ENCODE data around the gene NTSR1.

The NTSR1 gene

GRCh38 chr20:62701161-62702012 lies 7.2 kb upstream of the NTSR1 start:
- DNase-seq (ENCODE audit: low read depth): no peak
- no peak for TF ChIP-seq CTCF (IDR thresholded peaks at IDR 0.05; ENCODE audit: low read depth, low read length, missing control alignments)
- in situ Hi-C loops (cut with HindIII; ENCODE audit: low sequenced_read_pairs): no loop called here
- H3K4me3 ChIP-seq (ENCODE audit: low read depth, low read length): no peak overlapping the region

- H3K4me3 ChIP-seq (ENCODE audit: low read depth, low read length): no peak overlapping the region
- DNase-seq (ENCODE audit: low read depth): no peak
- TF ChIP-seq CTCF (IDR thresholded peaks at IDR 0.05; ENCODE audit: low read depth, low read length, missing control alignments): no peak
- in situ Hi-C loops (cut with HindIII; ENCODE audit: low sequenced_read_pairs): no loop called here
Measured at GRCh38 chr20:62702013-62702300, 6.7 kb upstream of the NTSR1 start.

- peak; percentile 47 for DNase-seq (ENCODE audit: low read depth)
- in situ Hi-C loops (cut with HindIII; ENCODE audit: low sequenced_read_pairs): no loop called here
- H3K4me3 ChIP-seq (ENCODE audit: low read depth, low read length): no peak overlapping the region
- TF ChIP-seq CTCF (IDR thresholded peaks at IDR 0.05; ENCODE audit: low read depth, low read length, missing control alignments): no peak
Measured at GRCh38 chr20:62702895-62703852, 5.5 kb upstream of the NTSR1 start.

GRCh38 chr20:62703853-62704228 lies 4.8 kb upstream of the NTSR1 start:
- no peak for DNase-seq (ENCODE audit: low read depth)
- in situ Hi-C loops (cut with HindIII; ENCODE audit: low sequenced_read_pairs): no loop called here
- TF ChIP-seq CTCF (IDR thresholded peaks at IDR 0.05; ENCODE audit: low read depth, low read length, missing control alignments): no peak
- no peak overlapping the region for H3K4me3 ChIP-seq (ENCODE audit: low read depth, low read length)

GRCh38 chr20:62704341-62704948 lies 4.2 kb upstream of the NTSR1 start:
- H3K4me3 ChIP-seq (ENCODE audit: low read depth, low read length): no peak overlapping the region
- in situ Hi-C loops (cut with HindIII; ENCODE audit: low sequenced_read_pairs): no loop called here
- peak; percentile 67 for DNase-seq (ENCODE audit: low read depth)

More at GRCh38 chr20:62704341-62704948, 4.2 kb upstream of the NTSR1 start:
- no peak for TF ChIP-seq CTCF (IDR thresholded peaks at IDR 0.05; ENCODE audit: low read depth, low read length, missing control alignments)
